Pancreas (tissue), 10 donors: Measurements from ENCODE around the gene TSHZ1. TPM values are rescaled to one million over a fixed set of nuclear protein-coding genes. Genes with fewer than 3 reads are reported as not detected.
"Not testable (repeated sequence)": the region's sequence is repeated elsewhere in the genome, so short reads cannot be mapped to it uniquely, and the experiment has no call there.

Experiments
- ATAC-seq, 4 donors: fragments of 200-7000 bp; cut with Tn5 transposase; one replicate each; pipeline versions ENCODE4 v1.8.0 to v1.9.1; 2020; ENCODE audit warnings: mild to moderate bottlenecking in 4 of 4, moderate library complexity in 4 of 4
- DNase-seq, 6 donors: peaks; one replicate each; pipeline ENCODE4 v3.0.0-alpha.2; 2020
- FAIRE-seq: peaks from 2 replicates; lab custom pipeline; 2012; peaks lifted over from hg19 to GRCh38; lab: Jason Lieb, UNC
- H3K27ac ChIP-seq, 4 donors: fragments of 200-600 bp; sonication (generic); 1 replicate in 3 of 4; 2 replicates in 1 of 4; pipeline versions ENCODE4 v1.5.0 to v1.8.0; 2020
- H3K27me3 ChIP-seq, 4 donors: fragments of 200-600 bp; one replicate each; pipeline ENCODE4 v1.8.0; 2021
- H3K36me3 ChIP-seq, 3 donors: fragments of 200-600 bp; sonication (generic) in 1 of 3; one replicate each; pipeline versions ENCODE4 v1.5.0 to v1.8.0; 2020 to 2021
- H3K4me1 ChIP-seq, 3 donors: fragments of 200-600 bp; one replicate each; pipeline ENCODE4 v1.8.0; 2021
- H3K4me3 ChIP-seq, 4 donors: fragments of 200-600 bp; sonication (generic) in 2 of 4; one replicate each; pipeline versions ENCODE4 v1.5.0 to v1.8.0; 2020 to 2021
- H3K9me3 ChIP-seq, 4 donors: fragments of 200-600 bp; one replicate each; pipeline ENCODE4 v1.8.0; 2021
- CTCF ChIP-seq, 4 donors: fragments of 200-600 bp; sonication (generic) in 3 of 4; IDR thresholded peaks; one replicate each; pipeline versions ENCODE4 v1.5.0 to v1.8.0; 2021; ENCODE audit warnings: antibody characterized with exemption in 4 of 4
- WGBS, 2 donors: extraction: QIAGEN DNeasy Blood & Tissue Kit; methylation state at CpG; one replicate each; pipeline ENCODE4 v1.1.7; 2013; 5-methylcytosine and 5-hydroxymethylcytosine counted together
- intact Hi-C, 3 donors: fragments of 100-400 bp; cut with DNase I; formaldehyde crosslinking; loops; one replicate each; pipeline versions ENCODE4 v1.11.1 to v1.14.2; 2022
- polyA plus RNA-seq, 2 donors: library from polyadenylated mRNA; stranded (reverse); fragments of 200-250 nt; gene quantifications; one replicate each; pipeline ENCODE4 v1.2.3, GENCODE V29; 2013
- total RNA-seq, 6 donors: library from RNA; stranded (reverse); fragmentation: NEBNext Ultra II Directional in 4 of 6; extraction: Animal tissue kit (Norgen Biotek cat#: 25700) in 4 of 6; gene quantifications; one replicate each; pipeline versions ENCODE4 v1.2.1 to v1.2.4, GENCODE V29; 2021 to 2023
- donor health status: healthy with polysubstance abuse.
- donor health status: DM: no; HTN: no; CAD: no; lungs with moderate emphysema.
- donor health status: DM: no; HTN: no; CAD: no.
- donor health status: control.
- donor health status: control.
- donor health status: Bipolar disorder and iron deficiency.
- donor health status: DM: yes; HTN: yes; CAD: no.
- donor health status: DM: no; HTN: no; CAD: no.
- donor health status: DM: no; HTN: no; CAD: no.
- donor health status: DM: yes; HTN: yes; CAD: no.

The TSHZ1 gene
- total and polyA plus RNA-seq, 8 donors = 4.7 to 13.6 (median 7.6) TPM

- FAIRE-seq (no peak), DNase-seq (no peak), ATAC-seq (no peak)
- Histone ChIP-seq H3K9me3 (no peaks in the 10 kb centered on the region), H3K4me3 (no peak overlapping the region), H3K27me3 (no peaks in the 10 kb centered on the region), H3K4me1 (no peaks in the 10 kb centered on the region), H3K36me3 (no peaks in the 10 kb centered on the region), H3K27ac (no peak overlapping the region)
- intact Hi-C loops = no loop called here
- WGBS, 2 donors = 82 to 85% methylated on average over 13 of the region's 13 CpGs
- TF ChIP-seq CTCF (IDR thresholded peaks at IDR 0.05) = no peak
Measured at GRCh38 chr18:75179819-75180600, 30.6 kb upstream of the TSHZ1 start.

- DNase-seq = no peak
- no peak for ATAC-seq
Measured at GRCh38 chr18:75183524-75183923, 27.1 kb upstream of the TSHZ1 start.

GRCh38 chr18:75183973-75184493 is 26.6 kb upstream of the TSHZ1 start:
- no peak for ATAC-seq
- 94% methylated on average over 14 of the region's 14 CpGs for WGBS, 2 donors
- DNase-seq = no peak
- Histone ChIP-seq H3K27ac (no peak overlapping the region), H3K4me1 (no peaks in the 10 kb centered on the region), H3K9me3 (no peaks in the 10 kb centered on the region), H3K36me3 (no peaks in the 10 kb centered on the region), H3K27me3 (no peaks in the 10 kb centered on the region), H3K4me3 (no peak overlapping the region)
- no peak for FAIRE-seq
- intact Hi-C loops = no loop called here
- TF ChIP-seq CTCF (IDR thresholded peaks at IDR 0.05) = no peak

More at GRCh38 chr18:75183524-75183923, 27.1 kb upstream of the TSHZ1 start:
- H3K4me1 ChIP-seq = no peaks in the 10 kb centered on the region
- FAIRE-seq = no peak
- no peaks in the 10 kb centered on the region for H3K36me3 ChIP-seq
- no peaks in the 10 kb centered on the region for H3K9me3 ChIP-seq
- no peaks in the 10 kb centered on the region for H3K27me3 ChIP-seq
- no peak overlapping the region for H3K27ac ChIP-seq
- 83 to 88% methylated on average over 5 of the region's 5 CpGs for WGBS, 2 donors
- H3K4me3 ChIP-seq = no peak overlapping the region
- no peak for TF ChIP-seq CTCF (IDR thresholded peaks at IDR 0.05)
- intact Hi-C loops = no loop called here

- ATAC-seq = no peak
- no peak for DNase-seq
- no peaks in the 10 kb centered on the region for H3K9me3 ChIP-seq
- WGBS, 2 donors = 35% methylated on average over 3 of the region's 3 CpGs
- no peak for FAIRE-seq
- no peak overlapping the region for H3K4me3 ChIP-seq
- TF ChIP-seq CTCF (IDR thresholded peaks at IDR 0.05) = no peak
- intact Hi-C loops = no loop called here
- H3K27me3 ChIP-seq = no peaks in the 10 kb centered on the region
- no peak overlapping the region for H3K27ac ChIP-seq
- no peaks in the 10 kb centered on the region for H3K4me1 ChIP-seq
- no peaks in the 10 kb centered on the region for H3K36me3 ChIP-seq
Measured at GRCh38 chr18:75185460-75185859, 25.1 kb upstream of the TSHZ1 start.

- intact Hi-C loops = not testable (repeated sequence)
Measured at GRCh38 chr18:75187702-75188101, 22.9 kb upstream of the TSHZ1 start.

More at GRCh38 chr18:75187702-75188101, 22.9 kb upstream of the TSHZ1 start:
- not testable (repeated sequence) for FAIRE-seq, H3K9me3 ChIP-seq, ATAC-seq, DNase-seq, H3K4me3 ChIP-seq, H3K4me1 ChIP-seq, H3K36me3 ChIP-seq, H3K27me3 ChIP-seq, H3K27ac ChIP-seq
- WGBS, 2 donors = 91 to 94% methylated on average over 4 of the region's 4 CpGs
